HepG2 (cell line): ENCODE measurements around the gene NEDD4L.

Experiments used
- CBX2 ChIP-seq, 2 experiments: fragments of 200-600 bp in 1 of 2; sonication (generic); formaldehyde crosslinking in 1 of 2; IDR thresholded peaks; 2 replicates each; pipeline versions ENCODE4 v1.7.0 to v1.8.1; 2018 to 2022; ENCODE audit warnings: low read depth in 2 of 2, low read length in 1 of 2, mild to moderate bottlenecking in 1 of 2, missing genetic modification reagents in 1 of 2
- CTCF ChIP-seq: sonication (generic); formaldehyde crosslinking; IDR thresholded peaks from 2 replicates; pipeline ENCODE4 v1.5.0; 2020; ENCODE audit warnings: mild to moderate bottlenecking, missing genetic modification reagents, moderate library complexity
- HDAC6 ChIP-seq: fragments of 200-600 bp; sonication (generic); IDR thresholded peaks from 2 replicates; pipeline ENCODE4 v1.7.0; 2017; ENCODE audit warnings: mild to moderate bottlenecking, antibody characterized with exemption, low read length, low read depth
- POLR2G ChIP-seq: fragments of 200-400 bp; formaldehyde crosslinking; IDR thresholded peaks from 2 replicates; pipeline ENCODE4 v1.6.1; 2018; ENCODE audit warnings: mild to moderate bottlenecking, low read depth, low read length, moderate library complexity
- RAD21 ChIP-seq: fragments of 450-650 bp; formaldehyde crosslinking; IDR thresholded peaks from 2 replicates; pipeline ENCODE4 v1.5.0; 2020; ENCODE audit warnings: mild to moderate bottlenecking
- TCF7 ChIP-seq: sonication (generic); IDR thresholded peaks from 2 replicates; pipeline ENCODE4 v1.6.1; 2016; ENCODE audit warnings: antibody characterized with exemption, low read depth
- ZNF121 ChIP-seq: sonication (generic); formaldehyde crosslinking; IDR thresholded peaks from 2 replicates; pipeline ENCODE4 v1.5.0; 2020; ENCODE audit warnings: mild to moderate bottlenecking, missing genetic modification reagents
- ZNF263 ChIP-seq: sonication (generic); formaldehyde crosslinking; IDR thresholded peaks from 2 replicates; pipeline ENCODE4 v1.4.0; 2020; ENCODE audit warnings: missing genetic modification reagents
- TF ChIP-seq, protein P1 (sequence below): IDR thresholded peaks from 2 replicates; pipeline ENCODE4 v1.6.1; 2012; ENCODE audit warnings: low read length, improper control_type of control experiment

- TF ChIP-seq CTCF (CRISPR knock-in tag): no peak
- no peak for TF ChIP-seq ZNF263
- no peak for TF ChIP-seq RAD21 (CRISPR knock-in tag)
- no peak for TF ChIP-seq CBX2 (IDR thresholded peaks at IDR 0.05; ENCODE audit: low read depth, low read length)
- TF ChIP-seq CBX2 (CRISPR knock-in tag; IDR thresholded peaks at IDR 0.05; ENCODE audit: low read depth): no peak
- TF ChIP-seq POLR2G: no peak
- TF ChIP-seq ZNF121: no peak
- TF ChIP-seq, protein P1, sequence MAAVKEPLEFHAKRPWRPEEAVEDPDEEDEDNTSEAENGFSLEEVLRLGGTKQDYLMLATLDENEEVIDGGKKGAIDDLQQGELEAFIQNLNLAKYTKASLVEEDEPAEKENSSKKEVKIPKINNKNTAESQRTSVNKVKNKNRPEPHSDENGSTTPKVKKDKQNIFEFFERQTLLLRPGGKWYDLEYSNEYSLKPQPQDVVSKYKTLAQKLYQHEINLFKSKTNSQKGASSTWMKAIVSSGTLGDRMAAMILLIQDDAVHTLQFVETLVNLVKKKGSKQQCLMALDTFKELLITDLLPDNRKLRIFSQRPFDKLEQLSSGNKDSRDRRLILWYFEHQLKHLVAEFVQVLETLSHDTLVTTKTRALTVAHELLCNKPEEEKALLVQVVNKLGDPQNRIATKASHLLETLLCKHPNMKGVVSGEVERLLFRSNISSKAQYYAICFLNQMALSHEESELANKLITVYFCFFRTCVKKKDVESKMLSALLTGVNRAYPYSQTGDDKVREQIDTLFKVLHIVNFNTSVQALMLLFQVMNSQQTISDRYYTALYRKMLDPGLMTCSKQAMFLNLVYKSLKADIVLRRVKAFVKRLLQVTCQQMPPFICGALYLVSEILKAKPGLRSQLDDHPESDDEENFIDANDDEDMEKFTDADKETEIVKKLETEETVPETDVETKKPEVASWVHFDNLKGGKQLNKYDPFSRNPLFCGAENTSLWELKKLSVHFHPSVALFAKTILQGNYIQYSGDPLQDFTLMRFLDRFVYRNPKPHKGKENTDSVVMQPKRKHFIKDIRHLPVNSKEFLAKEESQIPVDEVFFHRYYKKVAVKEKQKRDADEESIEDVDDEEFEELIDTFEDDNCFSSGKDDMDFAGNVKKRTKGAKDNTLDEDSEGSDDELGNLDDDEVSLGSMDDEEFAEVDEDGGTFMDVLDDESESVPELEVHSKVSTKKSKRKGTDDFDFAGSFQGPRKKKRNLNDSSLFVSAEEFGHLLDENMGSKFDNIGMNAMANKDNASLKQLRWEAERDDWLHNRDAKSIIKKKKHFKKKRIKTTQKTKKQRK: no peak
- no peak for TF ChIP-seq HDAC6
- TF ChIP-seq TCF7: no peak
These were observed 62.5 kb downstream of the NEDD4L start for GRCh38 chr18:58106289-58107070.
